Stimulated activated CD8-positive, alpha-beta memory T cell treated with anti-CD3 and anti-CD28 coated beads, Interleukin-15, amount 100 ng/mL, for 1 hour (primary cell): ENCODE results near the gene HNRNPF.

Source experiments
- DNase-seq: peaks from one replicate; pipeline ENCODE4 v3.0.0-alpha.2; 2020; ENCODE audit warnings: low read depth

The HNRNPF gene

DNA sequence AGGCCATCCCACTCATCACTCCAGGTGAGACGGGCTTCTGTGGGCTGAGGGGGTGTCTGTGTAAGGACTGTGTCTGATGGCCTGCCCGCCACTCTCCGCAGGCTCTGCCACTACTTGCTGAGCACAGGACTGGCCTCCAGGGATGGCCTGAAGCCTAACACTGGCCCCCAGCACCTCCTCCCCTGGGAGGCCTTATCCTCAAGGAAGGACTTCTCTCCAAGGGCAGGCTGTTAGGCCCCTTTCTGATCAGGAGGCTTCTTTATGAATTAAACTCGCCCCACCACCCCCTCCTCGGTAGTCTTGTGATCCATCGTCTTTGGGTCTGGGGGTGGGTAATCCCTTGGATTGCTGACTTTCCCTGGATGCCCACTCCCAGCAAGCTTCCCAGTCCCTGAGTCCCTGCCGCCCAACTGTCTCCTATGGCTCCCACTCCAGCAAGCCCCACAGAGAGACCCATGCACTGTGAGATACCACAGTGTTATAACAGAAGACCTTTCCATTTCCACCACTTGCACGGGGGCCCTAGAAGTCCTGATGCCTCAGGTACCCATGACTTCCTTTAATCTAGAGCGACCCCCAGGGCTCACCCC lies 32.8 kb downstream of the HNRNPF start:
- DNase-seq = no peak

DNA sequence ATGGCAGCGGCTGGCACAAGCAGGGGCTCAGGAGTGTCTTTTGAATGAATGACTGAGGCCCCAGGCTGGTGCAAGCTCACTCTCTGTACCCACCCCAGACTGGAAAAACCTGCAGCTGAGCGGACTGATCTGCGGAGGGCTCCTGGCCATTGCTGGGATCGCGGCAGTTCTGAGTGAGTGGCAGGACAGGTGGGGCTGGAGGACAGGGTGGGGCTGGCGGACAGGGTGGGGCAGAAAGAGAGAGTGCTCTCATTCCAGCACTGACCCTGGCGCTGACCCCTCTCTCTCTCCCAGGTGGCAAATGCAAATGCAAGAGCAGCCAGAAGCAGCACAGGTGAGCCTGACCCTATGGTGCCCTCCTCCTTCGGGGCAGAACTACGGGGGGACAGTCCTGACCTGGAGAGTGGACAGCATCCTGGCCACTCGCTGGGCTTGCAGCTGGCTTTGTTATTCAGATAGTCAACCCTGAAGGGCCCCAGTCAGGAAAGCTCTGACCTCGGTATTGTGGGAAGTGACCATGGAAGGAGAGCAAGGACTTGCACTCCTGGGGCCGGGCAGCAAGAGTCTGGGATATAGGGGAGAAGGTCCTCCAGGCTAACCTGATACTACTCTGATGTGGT lies 33.5 kb downstream of the HNRNPF start:
- no peak for DNase-seq

DNA sequence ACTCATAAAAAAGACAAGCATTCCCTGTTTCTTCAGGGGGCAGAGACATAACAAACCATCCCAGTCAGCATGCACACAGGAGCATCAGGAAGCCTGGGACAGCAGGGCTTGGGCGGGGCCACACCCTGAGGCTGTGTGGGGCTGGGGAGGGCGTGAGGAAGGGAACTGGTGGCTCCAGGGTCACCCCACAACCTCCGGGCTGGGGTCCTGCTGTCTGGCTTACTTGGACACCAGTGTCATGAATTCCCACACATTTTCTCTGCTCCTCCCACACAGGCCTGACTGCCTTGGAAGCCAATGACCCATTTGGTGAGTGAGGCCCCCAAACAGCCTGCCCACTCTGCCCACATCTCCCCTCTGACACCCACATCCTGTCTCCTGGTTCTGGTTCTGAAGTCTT lies 34.8 kb downstream of the HNRNPF start:
- no peak for DNase-seq

DNA sequence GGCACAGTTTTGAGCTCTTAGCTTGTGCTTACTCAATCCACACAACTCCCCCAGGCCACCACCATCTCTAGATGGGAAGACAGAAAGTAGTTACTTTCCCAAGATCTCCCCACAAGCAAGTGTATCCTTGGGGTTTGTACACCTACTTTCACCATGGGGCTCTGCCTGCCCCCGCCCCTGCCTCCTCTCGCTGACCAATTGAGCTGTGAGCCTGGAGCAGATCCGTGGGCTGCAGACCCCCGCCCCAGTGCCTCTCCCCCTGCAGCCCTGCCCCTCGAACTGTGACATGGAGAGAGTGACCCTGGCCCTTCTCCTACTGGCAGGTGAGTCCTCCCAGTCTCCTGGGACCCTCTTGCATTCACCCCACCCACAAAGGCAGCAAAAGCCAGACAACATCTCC lies 35.5 kb downstream of the HNRNPF start:
- no peak for DNase-seq

DNA sequence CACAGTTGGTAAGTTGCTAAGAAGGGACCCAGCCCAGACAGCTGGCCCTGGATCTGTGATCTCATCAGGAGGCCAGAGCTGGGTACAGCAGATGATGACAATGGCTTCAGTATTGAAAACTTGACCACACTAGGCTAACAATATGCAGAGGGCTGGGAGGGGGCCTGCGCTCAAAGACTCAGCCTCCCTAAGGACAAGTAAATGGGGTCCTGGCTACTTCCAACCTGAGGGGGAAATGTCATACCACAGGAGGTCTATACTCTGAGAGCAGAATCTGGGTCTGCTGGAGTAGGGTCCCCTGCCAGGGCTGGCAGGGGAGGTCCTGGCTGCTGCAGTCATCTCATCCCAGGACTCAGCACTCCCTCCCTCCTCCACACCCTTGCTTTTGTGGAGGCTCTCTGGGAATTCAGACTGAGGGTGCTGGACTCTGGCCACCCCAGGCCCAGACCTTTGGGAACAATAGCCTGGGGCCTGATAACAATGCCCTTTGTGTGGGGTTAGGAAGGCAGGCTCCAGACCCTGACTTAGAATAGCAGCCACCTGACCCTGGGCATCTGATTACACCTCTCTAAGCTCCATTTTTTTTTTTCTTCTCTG lies 36.1 kb downstream of the HNRNPF start:
- no peak for DNase-seq

DNA sequence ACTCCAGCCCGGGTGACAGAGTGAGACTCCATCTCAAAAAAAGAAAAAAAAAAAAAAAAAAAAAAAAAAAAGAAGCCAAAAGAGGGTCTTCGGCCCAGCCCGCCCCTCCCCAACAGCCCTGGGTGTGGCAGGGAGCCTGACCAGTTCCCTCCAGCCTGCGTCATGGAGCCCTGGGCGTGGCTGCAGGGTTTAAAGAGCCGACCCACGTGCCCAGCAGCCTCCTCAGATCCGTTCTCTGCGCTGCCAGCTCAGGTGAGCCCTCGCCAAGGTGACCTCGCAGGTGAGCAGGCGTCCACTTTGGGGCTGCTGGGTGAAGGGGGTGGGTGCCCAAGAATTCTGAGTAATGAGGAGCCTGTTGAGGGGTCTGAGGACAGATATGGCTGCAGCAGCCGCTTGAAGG lies 37.6 kb downstream of the HNRNPF start, which contains the start of gene FXYD4:
Gene FXYD4, plus strand, starts transcription at position 219 of the 400 bp plus-strand sequence. CDS start 2,111 bp downstream, outside the sequence.
- DNase-seq = no peak

DNA sequence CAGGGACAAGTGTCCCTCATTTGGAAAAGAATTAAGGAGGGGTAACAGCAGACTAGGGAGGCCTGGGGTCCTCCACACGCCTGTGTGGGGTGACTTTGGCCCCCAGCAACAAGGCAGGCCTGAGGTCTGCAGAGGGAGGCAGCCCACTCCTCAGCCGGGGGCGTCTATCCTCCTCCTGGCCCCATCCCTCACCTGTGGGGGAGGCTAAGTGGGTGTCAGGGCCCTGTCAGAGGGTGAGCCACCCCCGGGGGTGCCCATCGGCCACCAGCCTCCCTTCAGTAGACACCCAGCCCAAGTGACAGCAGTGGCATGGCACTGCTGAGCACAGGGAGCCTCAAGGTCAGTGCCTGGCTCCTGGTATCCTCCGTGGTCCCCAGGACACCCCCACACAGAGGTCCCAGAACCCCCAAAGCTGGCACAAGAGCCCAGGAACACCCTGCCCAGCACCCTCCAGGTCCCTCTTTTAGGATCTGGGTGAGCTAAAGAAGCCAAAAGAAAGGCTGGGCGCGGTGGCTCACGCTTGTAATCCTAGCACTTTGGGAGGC lies 38.2 kb downstream of the HNRNPF start:
- no peak for DNase-seq

DNA sequence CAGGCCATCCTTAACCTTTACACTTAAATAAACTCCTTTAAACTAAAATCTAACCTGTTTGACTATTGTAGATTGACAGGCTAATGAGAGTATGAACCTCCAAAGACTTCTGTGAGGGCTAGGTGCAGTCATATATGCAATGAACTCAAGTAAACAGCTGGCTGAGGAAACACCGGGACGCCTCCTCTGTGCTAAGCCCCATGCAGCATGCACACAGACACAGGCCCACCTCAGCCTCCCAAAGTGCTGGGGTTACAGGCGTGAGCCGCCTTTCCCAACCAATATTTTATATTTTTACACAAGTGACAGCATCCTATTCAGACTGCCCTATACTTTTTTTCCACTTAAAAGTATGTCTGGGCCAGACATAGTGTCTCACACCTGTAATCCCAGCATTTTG lies 39.1 kb downstream of the HNRNPF start:
- DNase-seq = no peak

DNA sequence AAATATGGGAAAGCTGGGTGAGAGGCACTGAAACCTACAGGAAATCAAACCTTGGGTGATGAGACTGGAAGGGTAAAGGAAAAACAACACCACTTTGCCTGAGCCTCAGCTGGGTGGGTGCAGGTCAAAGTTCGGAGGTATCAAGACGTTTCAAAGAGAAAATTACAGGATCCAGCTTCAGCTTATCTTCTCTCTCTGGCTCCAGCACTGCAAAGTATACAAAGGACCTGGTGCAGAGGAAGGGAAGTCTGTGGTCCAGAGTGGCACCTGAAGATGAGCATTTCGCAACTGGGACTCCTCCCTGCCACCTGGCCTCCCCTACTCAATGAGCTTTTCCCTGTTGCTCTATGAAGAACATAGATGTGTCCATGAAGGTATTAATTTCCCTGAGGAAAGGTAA lies 44.0 kb downstream of the HNRNPF start:
- no peak for DNase-seq

DNA sequence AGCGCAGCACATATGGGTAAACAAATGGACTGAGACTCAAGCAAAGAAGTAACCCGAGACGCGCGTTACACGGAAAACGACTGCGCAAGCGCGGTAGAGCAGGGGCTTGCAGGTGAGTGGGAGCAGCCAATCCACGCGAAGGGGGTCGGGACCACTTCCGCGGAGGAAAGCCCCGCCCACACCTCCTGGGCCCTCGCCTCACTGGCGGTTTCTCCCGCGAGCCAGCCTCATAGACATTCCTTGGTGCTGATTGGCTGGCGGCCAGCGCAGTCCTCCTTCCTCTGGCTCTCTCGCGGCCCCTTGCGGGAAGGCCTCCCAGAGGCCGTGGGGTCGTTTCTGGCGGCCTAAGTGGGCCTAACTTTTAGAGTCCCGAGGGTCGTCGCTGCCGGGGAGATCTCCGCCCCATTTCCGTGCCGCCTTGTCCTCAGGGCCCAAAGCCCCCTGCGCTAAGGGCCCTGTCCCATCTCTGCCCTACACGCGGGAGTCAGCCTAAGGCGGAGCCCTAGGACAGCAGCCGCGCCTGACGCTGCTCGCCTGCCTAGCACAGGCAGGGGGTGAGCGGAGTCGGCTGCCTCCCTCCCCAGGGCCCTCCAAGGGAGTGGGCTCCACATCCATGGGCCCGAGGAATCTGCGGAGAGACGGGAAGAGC lies 46.7 kb downstream of the HNRNPF start:
- DNase-seq = peak; percentile 93

DNA sequence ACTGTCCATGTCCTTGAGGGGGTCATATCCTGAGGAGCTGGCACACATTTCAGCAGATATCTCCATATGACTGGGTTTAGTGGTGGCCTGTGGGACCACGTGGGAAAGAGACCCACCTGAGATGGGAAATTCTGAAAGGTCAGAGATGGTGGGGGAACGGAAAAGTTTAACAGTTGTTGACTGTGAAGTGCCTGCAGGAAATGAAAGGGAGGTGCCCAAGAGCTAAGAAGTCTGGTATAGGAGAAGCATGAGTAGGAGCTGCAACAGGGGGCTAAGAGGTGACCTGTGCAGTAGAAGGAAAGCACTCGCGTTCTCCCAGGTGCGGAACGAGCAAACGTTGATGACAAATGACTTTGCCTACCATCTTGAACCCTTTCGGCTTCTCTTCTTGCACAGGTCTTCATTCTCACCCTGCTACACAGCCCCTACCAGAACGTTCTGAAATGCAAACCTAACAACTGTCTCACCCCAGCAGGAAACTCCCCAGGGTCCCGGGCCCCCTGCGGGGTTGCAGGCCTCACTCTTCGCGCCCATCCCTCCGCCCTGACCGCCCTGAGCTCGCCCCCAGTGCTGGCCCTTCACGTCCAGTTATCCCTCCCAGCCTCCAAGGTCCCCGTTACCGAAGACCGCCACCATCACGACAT lies 47.3 kb downstream of the HNRNPF start:
- DNase-seq = no peak

DNA sequence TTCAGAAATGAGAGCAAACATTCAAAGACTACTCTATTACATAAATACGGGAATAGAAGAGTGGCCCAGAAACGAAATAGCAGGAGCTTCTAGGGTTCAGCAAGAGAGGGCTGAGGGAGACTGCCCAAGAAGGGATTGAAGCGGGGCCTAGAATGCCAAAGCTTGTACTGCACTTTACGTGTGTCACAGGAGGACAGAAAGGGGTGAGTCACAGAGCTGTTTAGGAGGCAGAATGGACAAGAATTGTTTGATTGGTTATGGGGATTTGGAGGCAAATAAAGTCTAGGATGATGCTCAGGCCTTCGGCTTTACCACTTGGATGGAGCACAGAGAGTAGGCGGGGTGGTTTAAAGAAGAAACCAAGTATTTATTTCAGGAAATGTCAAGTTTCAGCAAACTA lies 48.9 kb downstream of the HNRNPF start:
- no peak for DNase-seq

DNA sequence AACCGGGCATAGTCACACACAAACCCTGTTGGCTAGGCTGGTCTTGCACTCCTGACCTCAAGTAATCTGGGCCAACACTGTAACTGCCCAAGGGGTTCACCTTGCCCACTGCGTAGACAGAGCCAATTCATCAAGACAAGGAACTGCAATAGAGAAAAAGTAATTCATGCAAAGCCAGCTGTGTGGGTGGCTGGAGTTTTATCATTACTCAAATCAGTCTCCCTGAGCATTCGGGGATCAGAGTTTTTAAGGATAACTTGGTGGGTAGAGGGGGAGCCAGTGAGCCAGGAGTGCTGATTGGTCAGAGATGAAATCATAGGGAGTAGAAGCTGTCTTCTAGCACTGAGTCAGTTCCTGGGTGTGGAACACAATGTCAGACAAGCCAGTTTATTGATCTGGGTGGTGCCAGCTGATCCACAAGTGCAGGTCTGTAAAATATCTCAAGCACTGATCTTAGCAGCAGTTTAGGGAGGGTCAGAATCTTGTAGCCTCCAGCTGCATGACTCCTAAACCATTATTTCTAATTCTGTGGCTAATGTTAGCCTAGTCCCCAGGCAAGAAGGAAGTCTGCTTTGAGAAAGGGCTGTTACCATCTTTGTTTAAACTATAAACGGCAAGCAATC lies 53.1 kb downstream of the HNRNPF start:
- DNase-seq = no peak

DNA sequence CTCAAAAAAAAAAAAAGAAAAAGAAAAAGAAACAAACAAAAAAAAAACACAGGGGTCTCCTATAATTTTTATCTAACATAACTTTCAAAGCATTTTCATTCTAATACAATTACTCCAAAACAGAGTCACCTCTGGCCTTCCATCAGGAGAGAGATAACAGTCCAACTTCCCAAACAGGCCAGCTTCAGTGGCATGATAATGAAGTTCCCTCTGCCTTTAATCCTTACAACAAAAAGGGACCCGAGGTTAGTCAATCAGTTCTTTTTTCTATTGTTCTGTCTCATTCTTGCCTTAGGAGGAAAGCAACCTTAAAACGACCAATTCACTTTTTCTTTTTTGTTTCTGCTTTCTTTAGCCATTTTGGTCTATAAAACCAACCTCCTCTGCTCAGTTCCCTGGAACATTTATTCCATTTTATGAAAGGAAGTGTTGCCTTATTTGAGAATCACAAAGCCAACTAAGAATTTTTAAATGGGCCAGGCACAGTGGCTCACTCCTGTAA lies 54.1 kb downstream of the HNRNPF start:
- DNase-seq = no peak

DNA sequence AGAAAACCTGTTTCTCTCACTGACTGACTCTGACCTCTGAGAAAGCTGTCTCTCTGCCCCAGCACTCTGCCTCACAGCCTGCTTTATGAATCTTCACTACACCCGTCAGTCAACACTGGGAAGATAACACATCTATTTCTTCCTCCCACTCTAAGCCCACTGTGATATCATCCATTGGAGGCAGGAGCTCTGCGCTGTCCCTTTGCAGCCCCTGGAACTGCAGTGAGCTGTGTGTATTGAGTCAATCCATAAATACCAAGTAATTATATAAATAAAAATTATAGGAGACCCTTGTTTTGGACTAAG lies 54.7 kb downstream of the HNRNPF start:
- no peak for DNase-seq

DNA sequence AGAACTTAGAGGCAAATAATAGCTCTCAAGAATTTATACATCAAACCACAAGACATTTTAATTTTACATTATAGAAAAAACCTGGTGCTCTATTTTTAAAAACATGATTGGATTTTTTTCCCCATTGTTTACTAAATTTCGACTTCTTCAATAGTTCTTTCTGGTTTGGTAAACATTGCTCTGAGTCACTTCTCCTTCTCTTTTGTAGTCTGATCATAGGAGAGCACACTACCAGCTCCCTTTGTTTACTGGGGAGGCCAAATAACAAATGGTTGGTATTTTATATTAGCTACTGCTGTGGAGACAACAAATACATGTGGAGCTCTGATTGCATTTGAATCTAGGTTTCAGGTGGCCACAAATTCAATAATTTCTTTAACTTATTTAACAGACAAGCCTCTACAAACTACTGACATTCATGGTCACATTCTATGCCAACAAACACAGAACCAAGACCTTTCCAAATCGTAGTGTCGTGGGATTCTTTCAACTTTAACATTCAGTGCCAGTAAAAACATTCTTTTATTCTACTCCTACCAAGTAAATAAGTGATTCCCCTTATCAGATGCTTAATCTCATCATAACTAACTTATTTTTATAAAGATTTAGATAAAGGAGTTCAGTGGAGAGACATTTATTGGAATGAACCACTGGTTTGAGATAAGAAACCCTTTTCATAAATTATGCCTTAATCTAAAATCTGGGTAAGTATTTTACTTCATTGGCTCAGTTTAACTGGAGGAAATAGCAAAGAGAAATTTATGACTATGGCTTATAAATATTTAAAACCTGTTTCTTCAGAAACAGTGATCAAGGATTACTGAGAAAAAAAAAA lies 55.3 kb downstream of the HNRNPF start:
- no peak for DNase-seq

DNA sequence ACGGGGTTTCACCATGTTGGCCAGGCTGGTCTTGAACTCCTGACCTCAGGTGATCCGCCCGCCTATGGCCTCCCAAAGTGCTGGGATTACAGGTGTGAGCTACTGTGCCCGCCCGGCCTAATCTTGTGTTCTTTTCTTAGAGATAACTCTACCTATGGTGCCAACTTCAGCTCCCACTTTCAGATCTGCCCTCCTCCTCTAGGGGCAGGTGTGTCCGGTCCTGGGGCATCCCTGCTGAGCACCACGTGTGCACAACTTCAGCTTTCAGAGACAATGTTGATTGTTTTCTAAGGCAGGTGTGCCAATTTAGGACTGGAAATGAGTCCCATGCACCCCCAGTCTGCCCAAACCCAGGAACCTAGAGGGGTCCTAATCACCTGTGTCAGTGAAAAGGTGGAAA lies 56.0 kb downstream of the HNRNPF start:
- DNase-seq = no peak

DNA sequence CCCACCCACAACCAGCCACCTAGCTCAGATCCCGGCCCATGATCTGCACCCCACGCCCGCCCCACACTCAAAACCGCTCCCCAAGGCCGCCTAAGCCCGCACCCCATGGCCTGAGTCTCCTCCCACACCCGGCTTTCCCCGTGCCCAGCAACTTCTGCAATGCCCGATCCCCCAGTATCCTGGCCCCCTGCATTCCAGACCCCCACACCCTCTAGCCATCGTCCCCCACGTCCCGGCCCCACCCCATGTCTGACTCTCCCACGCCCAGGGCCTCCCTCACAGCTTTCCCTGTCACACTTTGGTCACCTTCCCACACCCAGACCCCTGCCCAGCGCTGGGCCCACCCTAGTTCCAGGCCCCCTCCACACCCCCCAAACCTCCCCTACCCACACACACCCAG lies 57.7 kb downstream of the HNRNPF start:
- DNase-seq = no peak

DNA sequence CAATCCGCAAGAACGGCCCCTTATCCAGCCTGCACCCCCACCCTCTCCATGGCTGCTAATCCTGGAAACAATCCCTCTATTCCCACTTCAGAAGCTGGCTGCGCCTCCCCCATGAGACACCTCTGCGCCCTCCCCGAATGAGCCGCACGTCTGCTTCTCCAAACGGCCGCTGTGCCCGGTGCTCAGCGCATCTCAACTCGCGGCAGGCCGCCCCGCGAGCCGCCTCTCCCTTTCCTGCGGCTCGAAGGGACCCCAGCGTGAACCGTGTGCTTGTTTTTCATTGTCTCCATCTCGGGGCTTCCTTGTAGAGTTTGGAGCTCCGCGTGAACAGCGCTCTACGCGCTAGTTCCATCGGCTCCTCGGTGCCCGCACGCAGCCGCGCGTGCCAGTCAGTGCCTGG lies 58.3 kb downstream of the HNRNPF start:
- DNase-seq = no peak

DNA sequence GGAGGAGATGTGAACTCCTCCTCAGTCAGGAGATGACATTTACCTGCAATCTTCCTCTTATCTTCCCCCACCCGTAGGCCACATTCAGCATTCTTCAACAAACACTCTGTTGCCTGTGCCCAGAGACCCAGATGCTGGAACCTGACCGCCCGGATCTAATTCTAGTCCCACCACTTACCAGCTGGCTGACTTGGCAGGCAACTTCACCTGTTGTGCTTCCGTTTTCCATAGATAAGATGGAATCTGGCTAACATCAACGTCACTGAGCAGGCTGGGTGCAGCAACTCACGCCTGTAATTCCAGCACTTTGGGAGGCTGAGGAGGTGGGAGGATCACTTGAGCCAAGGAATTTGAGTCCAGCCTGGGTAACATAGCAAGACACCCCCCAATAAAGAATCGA lies 58.8 kb downstream of the HNRNPF start:
- no peak for DNase-seq
